ENCODE data around the gene PRODH2. TPM values are rescaled to one million over a fixed set of nuclear protein-coding genes. Genes with fewer than 3 reads are reported as not detected.

PRODH2 gene
- total and polyA plus RNA-seq, 2 of the 13 experiments (the other 11 are each of a cell fraction or from before 2014, with no cell fraction given) = 86.7 to 118 TPM

DNA sequence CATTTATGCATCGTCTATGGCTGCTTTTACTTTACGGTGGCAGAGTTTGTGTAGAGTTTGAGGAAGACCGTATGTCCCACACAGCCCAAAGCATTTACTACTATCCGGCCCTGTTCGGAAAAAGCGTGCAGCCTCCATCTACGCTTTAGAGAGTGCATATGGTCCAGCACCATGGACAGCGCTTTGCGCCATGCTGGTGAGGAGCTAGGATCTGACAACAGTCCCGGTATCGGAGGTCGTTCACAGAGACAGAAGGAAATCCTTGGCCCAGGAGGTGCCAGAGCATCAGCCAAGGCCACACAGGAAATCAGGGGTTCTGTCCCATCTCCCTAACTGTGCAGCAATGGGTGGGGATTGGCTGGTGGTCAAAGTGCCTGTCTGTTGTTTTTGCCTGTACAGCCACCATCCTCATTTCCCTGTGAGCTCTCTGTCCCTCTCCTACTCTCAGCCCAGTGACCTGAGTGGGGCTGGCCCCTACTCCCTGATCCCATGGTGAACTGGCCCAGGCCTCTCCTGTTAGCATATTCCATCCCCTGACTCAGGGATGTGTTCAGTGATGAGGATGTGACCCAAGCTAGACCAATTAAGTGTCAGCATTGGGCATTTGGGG, 16.2 kb upstream of the PRODH2 start (continued):
- peak; percentile 98 for TF ChIP-seq ZBTB44 (CRISPR knock-in tag; IDR thresholded peaks at IDR 0.05)
- TF ChIP-seq NCOR1 (IDR thresholded peaks at IDR 0.05; ENCODE audit: borderline replicate concordance, low read length) = no peak
- TF ChIP-seq, protein P1, sequence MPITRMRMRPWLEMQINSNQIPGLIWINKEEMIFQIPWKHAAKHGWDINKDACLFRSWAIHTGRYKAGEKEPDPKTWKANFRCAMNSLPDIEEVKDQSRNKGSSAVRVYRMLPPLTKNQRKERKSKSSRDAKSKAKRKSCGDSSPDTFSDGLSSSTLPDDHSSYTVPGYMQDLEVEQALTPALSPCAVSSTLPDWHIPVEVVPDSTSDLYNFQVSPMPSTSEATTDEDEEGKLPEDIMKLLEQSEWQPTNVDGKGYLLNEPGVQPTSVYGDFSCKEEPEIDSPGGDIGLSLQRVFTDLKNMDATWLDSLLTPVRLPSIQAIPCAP (CRISPR knock-in tag; IDR thresholded peaks at IDR 0.05; ENCODE audit: low read depth) = 0 out of 2 replicates have a peak, but pooled peaks have one; percentile 46
- TF ChIP-seq TOE1 (CRISPR knock-in tag; IDR thresholded peaks at IDR 0.05) = no peak
- TF ChIP-seq SRSF4 (IDR thresholded peaks at IDR 0.05; ENCODE audit: low read depth, low read length, poor library complexity, severe bottlenecking) = no peak

GRCh38 chr19:35824150-35824549, 11.5 kb upstream of the PRODH2 start:
- H3K27ac ChIP-seq (ENCODE audit: extremely low read length, insufficient read depth, low read length) = no peak overlapping the region
- no peaks in the 10 kb centered on the region for H3K79me2 ChIP-seq (ENCODE audit: insufficient read depth, low read length)
- in situ Hi-C loops (cut with HindIII; ENCODE audit: extremely low pct_ligation_motif_present, low pct_unique_long_range_greater_than_20kb) (no loop called here), intact Hi-C loops (cut with micrococcal nuclease; ENCODE audit: unreplicated experiment) (no loop called here)
- ChIA-PET POLR2A (no interaction called here), CTCF (ENCODE audit: low intra/inter-chr PET ratio, low total read pairs) (no interaction called here)
- TF ChIP-seq DR1 (CRISPR knock-in tag; IDR thresholded peaks at IDR 0.05) (no peak), TCF7L2 (IDR thresholded peaks at IDR 0.05; ENCODE audit: low read depth, low read length) (no peak), NR0B2 (CRISPR knock-in tag; IDR thresholded peaks at IDR 0.05) (no peak), HCFC1 (IDR thresholded peaks at IDR 0.05; ENCODE audit: low read depth, low read length) (no peak), ZNF484 (CRISPR knock-in tag; IDR thresholded peaks at IDR 0.05; ENCODE audit: borderline replicate concordance, low read depth) (no peak)
- H3K4me1 ChIP-seq (ENCODE audit: insufficient read depth, low read length) = peaks cover 9% of the 10 kb centered on the region
- 40% methylated on average over 5 of the region's 5 CpGs for WGBS (ENCODE audit: low lambda C conversion rate)
- no TSS peak for BruUV-seq (replicated peaks)
- no peak for DNase-seq (ENCODE audit: low spot score)
- FAIRE-seq = no peak
- no peaks in the 10 kb centered on the region; a peak in 1 of 5 replicates for H3K27me3 ChIP-seq (ENCODE audit: control insufficient read depth in 1 of 2, insufficient read depth in 2 of 2, low read length in 2 of 2)
- H4K20me1 ChIP-seq (ENCODE audit: insufficient read depth, low read length) = no peaks in the 10 kb centered on the region
- H3K9me3 ChIP-seq (ENCODE audit: low read length) = no peaks in the 10 kb centered on the region
- no peak overlapping the region for H2AFZ ChIP-seq (ENCODE audit: low read length)
- no peak overlapping the region for H3K9ac ChIP-seq (ENCODE audit: insufficient read depth, low read depth, low read length)
- no peak for ATAC-seq
- H3K4me2 ChIP-seq (ENCODE audit: low read depth, low read length) = no peak overlapping the region
- no peak overlapping the region for H3K4me3 ChIP-seq (replicated peaks in 1 of 3; ENCODE audit: insufficient read depth in 1 of 3, low read depth in 2 of 3, low read length in 3 of 3)
- no peaks in the 10 kb centered on the region for H3K36me3 ChIP-seq (replicated peaks in 1 of 2; ENCODE audit: control insufficient read depth in 1 of 2, insufficient read depth in 2 of 2, low read length in 2 of 2)
